Kidney epithelial cell (primary cell): ENCODE measurements around the gene AFAP1L2. TPM values are rescaled to one million over a fixed set of nuclear protein-coding genes. Genes with fewer than 3 reads are reported as not detected.

Experiments
- DNase-seq: peaks from one replicate; pipeline ENCODE4 v3.0.0-alpha.2; 2010; ENCODE audit warnings: low read depth
- H3K27me3 ChIP-seq: 2 replicates; pipeline ENCODE4 v1.6.0; 2011; ENCODE audit warnings: low read length; ENCODE audit not compliant: control insufficient read depth, insufficient read depth
- H3K36me3 ChIP-seq: 2 replicates; pipeline ENCODE4 v1.5.1; 2011; ENCODE audit warnings: low read length; ENCODE audit not compliant: control insufficient read depth, insufficient read depth
- H3K4me3 ChIP-seq: 2 replicates; pipeline ENCODE4 v1.5.1; 2011; ENCODE audit warnings: low read depth, mild to moderate bottlenecking, control low read depth, low read length
- CTCF ChIP-seq: IDR thresholded peaks from 2 replicates; pipeline ENCODE4 v1.5.1; 2011; ENCODE audit warnings: mild to moderate bottlenecking, moderate library complexity, low read length, control low read depth, inconsistent platforms; ENCODE audit not compliant: insufficient read depth, poor library complexity, severe bottlenecking
- total RNA-seq: library from RNA; depleted of rRNA; stranded (reverse); fragments of >200 nt; gene quantifications from 2 replicates; pipeline ENCODE4 v1.2.3, GENCODE V29; 2015

Gene AFAP1L2
- total RNA-seq, 1 donor from 2014 or later: 10.2 TPM

- no peak for TF ChIP-seq CTCF
- no peaks in the 10 kb centered on the region for H3K27me3 ChIP-seq
- no peaks in the 10 kb centered on the region for H3K36me3 ChIP-seq
- H3K4me3 ChIP-seq: no peak overlapping the region
- DNase-seq: no peak
Observed at GRCh38 chr10:114392112-114392835, 12.0 kb downstream of the AFAP1L2 start.

GRCh38 chr10:114391599-114391998, 12.7 kb downstream of the AFAP1L2 start:
- no peak overlapping the region for H3K4me3 ChIP-seq
- no peaks in the 10 kb centered on the region for H3K36me3 ChIP-seq
- no peak for TF ChIP-seq CTCF
- no peaks in the 10 kb centered on the region for H3K27me3 ChIP-seq
- no peak for DNase-seq

GRCh38 chr10:114389426-114389825, 14.9 kb downstream of the AFAP1L2 start:
- DNase-seq: peak; percentile 77
- no peak for TF ChIP-seq CTCF
- no peaks in the 10 kb centered on the region for H3K27me3 ChIP-seq

GRCh38 chr10:114388275-114388674, 16.0 kb downstream of the AFAP1L2 start:
- H3K4me3 ChIP-seq: no peak overlapping the region
- no peaks in the 10 kb centered on the region for H3K27me3 ChIP-seq
- no peak for DNase-seq
- no peak for TF ChIP-seq CTCF
- no peaks in the 10 kb centered on the region for H3K36me3 ChIP-seq

More at GRCh38 chr10:114389426-114389825, 14.9 kb downstream of the AFAP1L2 start:
- Histone ChIP-seq H3K36me3 (no peaks in the 10 kb centered on the region), H3K4me3 (no peak overlapping the region)

- Histone ChIP-seq H3K27me3 (no peaks in the 10 kb centered on the region), H3K36me3 (no peaks in the 10 kb centered on the region), H3K4me3 (no peak overlapping the region)
- no peak for TF ChIP-seq CTCF
- DNase-seq: no peak
Observed at GRCh38 chr10:114387784-114388183, 16.5 kb downstream of the AFAP1L2 start.

GRCh38 chr10:114386452-114386851, 17.9 kb downstream of the AFAP1L2 start:
- no peak overlapping the region for H3K4me3 ChIP-seq
- no peaks in the 10 kb centered on the region for H3K27me3 ChIP-seq
- no peak for DNase-seq
- TF ChIP-seq CTCF: no peak
- no peaks in the 10 kb centered on the region for H3K36me3 ChIP-seq
